Thyroid gland (tissue), 4 donors: Measurements from ENCODE around the gene TLR4. TPM values are rescaled to one million over a fixed set of nuclear protein-coding genes. Genes with fewer than 3 reads are reported as not detected.

Experiments used
- DNase-seq, 2 donors: peaks; one replicate each; pipeline ENCODE4 v3.0.0-alpha.2; 2019
- H3K27ac ChIP-seq, 3 donors: fragments of 200-600 bp; sonication (generic); 1 replicate in 2 of 3; 2 replicates in 1 of 3; pipeline ENCODE4 v1.5.1; 2016 to 2019; ENCODE audit warnings: mild to moderate bottlenecking in 1 of 3, moderate library complexity in 1 of 3
- H3K27me3 ChIP-seq: fragments of 200-600 bp; sonication (generic); one replicate; pipeline ENCODE4 v1.5.1; 2019
- H3K36me3 ChIP-seq, 2 donors: fragments of 200-600 bp; sonication (generic); one replicate each; pipeline ENCODE4 v1.5.1; 2016 to 2019
- H3K4me1 ChIP-seq, 2 donors: fragments of 200-600 bp; sonication (generic); one replicate each; pipeline ENCODE4 v1.5.1; 2017 to 2019
- H3K4me3 ChIP-seq, 3 donors: fragments of 200-600 bp; sonication (generic); replicated peaks in 1 of 3; 1 replicate in 2 of 3; 2 replicates in 1 of 3; pipeline ENCODE4 v1.5.1; 2016; ENCODE audit warnings: mild to moderate bottlenecking in 1 of 3
- H3K9me3 ChIP-seq: fragments of 200-600 bp; sonication (generic); one replicate; pipeline ENCODE4 v1.5.1; 2017
- POLR2A ChIP-seq, 2 donors: fragments of 450-650 bp; IDR thresholded peaks; one replicate each; pipeline ENCODE4 v1.6.1; 2017; ENCODE audit warnings: antibody characterized with exemption in 2 of 2, mild to moderate bottlenecking in 2 of 2, moderate library complexity in 1 of 2
- WGBS, 2 donors: methylation state at CpG; one replicate each; pipeline ENCODE4 v1.1.5; 2017; 5-methylcytosine and 5-hydroxymethylcytosine counted together
- intact Hi-C: fragments of 100-400 bp; cut with DNase I; formaldehyde crosslinking; loops from one replicate; pipeline ENCODE4 v1.15.1; 2023
- total RNA-seq, 4 donors: library from RNA; depleted of rRNA; stranded (reverse); fragments of >200 nt; gene quantifications; one replicate each; pipeline ENCODE4 v1.2.3, GENCODE V29; 2016
- TF ChIP-seq, protein P1 (sequence below), 6 experiments: fragments of 200-600 bp in 3 of 6; fragments of 450-650 bp in 3 of 6; sonication (generic) in 3 of 6; IDR thresholded peaks; one replicate each; pipeline ENCODE4 v1.5.1; 2016 to 2019; ENCODE audit warnings: antibody characterized with exemption in 6 of 6, mild to moderate bottlenecking in 2 of 6, inconsistent platforms in 1 of 6, moderate library complexity in 1 of 6

The TLR4 gene
- total RNA-seq, 4 donors from 2014 or later = 9.8 to 59.0 (median 36.0) TPM

- Histone ChIP-seq H3K27ac (no peak overlapping the region), H3K4me1 (no peaks in the 10 kb centered on the region), H3K27me3 (no peaks in the 10 kb centered on the region), H3K9me3 (no peaks in the 10 kb centered on the region), H3K36me3 (no peaks in the 10 kb centered on the region), H3K4me3 (no peak overlapping the region)
- TF ChIP-seq, protein P1, sequence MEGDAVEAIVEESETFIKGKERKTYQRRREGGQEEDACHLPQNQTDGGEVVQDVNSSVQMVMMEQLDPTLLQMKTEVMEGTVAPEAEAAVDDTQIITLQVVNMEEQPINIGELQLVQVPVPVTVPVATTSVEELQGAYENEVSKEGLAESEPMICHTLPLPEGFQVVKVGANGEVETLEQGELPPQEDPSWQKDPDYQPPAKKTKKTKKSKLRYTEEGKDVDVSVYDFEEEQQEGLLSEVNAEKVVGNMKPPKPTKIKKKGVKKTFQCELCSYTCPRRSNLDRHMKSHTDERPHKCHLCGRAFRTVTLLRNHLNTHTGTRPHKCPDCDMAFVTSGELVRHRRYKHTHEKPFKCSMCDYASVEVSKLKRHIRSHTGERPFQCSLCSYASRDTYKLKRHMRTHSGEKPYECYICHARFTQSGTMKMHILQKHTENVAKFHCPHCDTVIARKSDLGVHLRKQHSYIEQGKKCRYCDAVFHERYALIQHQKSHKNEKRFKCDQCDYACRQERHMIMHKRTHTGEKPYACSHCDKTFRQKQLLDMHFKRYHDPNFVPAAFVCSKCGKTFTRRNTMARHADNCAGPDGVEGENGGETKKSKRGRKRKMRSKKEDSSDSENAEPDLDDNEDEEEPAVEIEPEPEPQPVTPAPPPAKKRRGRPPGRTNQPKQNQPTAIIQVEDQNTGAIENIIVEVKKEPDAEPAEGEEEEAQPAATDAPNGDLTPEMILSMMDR (IDR thresholded peaks at IDR 0.05) = no peak
- TF ChIP-seq POLR2A (IDR thresholded peaks at IDR 0.05) = no peak
- intact Hi-C loops = loop anchor here (10.0 kb wide), 1 partner anchor 62 kb away; no protein-coding TSS in a partner anchor
- WGBS, 2 donors = 88 to 100% methylated on average over 1 of the region's 1 CpG
- no peak for DNase-seq
These were observed 7.2 kb upstream of the TLR4 start for GRCh38 chr9:117697046-117697445.

- Histone ChIP-seq H3K4me1 (peaks cover 3 to 5% of the 10 kb centered on the region in 2 donors), H3K4me3 (peak overlapping the region in 1 of 3 donors; percentile 27), H3K36me3 (no peaks in the 10 kb centered on the region), H3K27ac (peak overlapping the region; percentile 51 to 88 (median 74)), H3K27me3 (no peaks in the 10 kb centered on the region), H3K9me3 (no peaks in the 10 kb centered on the region)
- 79 to 80% methylated on average over 3 of the region's 3 CpGs for WGBS, 2 donors
- intact Hi-C loops = no loop called here
- TF ChIP-seq POLR2A (IDR thresholded peaks at IDR 0.05) = no peak
- no peak for DNase-seq
These were observed 666 bp upstream of the TLR4 start for GRCh38 chr9:117703537-117703936.

GRCh38 chr9:117704597-117704996 lies 394 bp downstream of the TLR4 start:
- H3K36me3 ChIP-seq = no peaks in the 10 kb centered on the region
- peak overlapping the region in 1 of 3 donors; percentile 27 for H3K4me3 ChIP-seq
- intact Hi-C loops = no loop called here
- WGBS, 2 donors = 58% methylated on average over 1 of the region's 1 CpG
- H3K4me1 ChIP-seq = peaks cover 3 to 5% of the 10 kb centered on the region in 2 donors
- H3K27me3 ChIP-seq = no peaks in the 10 kb centered on the region
- no peak for TF ChIP-seq POLR2A (IDR thresholded peaks at IDR 0.05)
- TF ChIP-seq, protein P1 (IDR thresholded peaks at IDR 0.05) = no peak
- DNase-seq = no peak
- H3K27ac ChIP-seq = peak overlapping the region; percentile 51 to 88 (median 74)
- no peaks in the 10 kb centered on the region for H3K9me3 ChIP-seq

DNA sequence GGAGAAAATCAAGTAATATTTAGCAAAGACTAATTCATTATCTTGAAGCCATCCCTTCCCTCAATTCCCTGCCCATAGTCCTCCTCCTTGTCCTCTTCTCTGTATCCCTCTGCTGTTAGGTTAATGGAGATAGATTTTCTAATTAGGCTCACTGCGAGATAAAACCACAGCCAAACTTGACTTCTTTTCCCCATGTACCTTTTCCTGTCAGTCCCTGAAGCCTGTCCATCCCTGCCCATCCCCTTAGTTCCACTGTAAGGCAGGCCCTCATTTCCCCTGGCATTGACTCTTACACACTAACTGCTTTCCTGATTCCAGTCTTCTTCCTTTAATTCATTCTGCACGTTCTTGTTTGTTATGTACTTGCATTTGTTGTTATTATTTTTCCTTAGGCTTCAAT lies 1.2 kb downstream of the TLR4 start:
- no peak for TF ChIP-seq POLR2A (IDR thresholded peaks at IDR 0.05)
- TF ChIP-seq, protein P1 (IDR thresholded peaks at IDR 0.05) = no peak
- DNase-seq = no peak
- no peaks in the 10 kb centered on the region for H3K27me3 ChIP-seq
- 63 to 69% methylated on average over 2 of the region's 2 CpGs for WGBS, 2 donors
- peaks cover 3 to 5% of the 10 kb centered on the region in 2 donors for H3K4me1 ChIP-seq
- H3K9me3 ChIP-seq = no peaks in the 10 kb centered on the region
- intact Hi-C loops = no loop called here
- no peaks in the 10 kb centered on the region for H3K36me3 ChIP-seq
- H3K27ac ChIP-seq = peak overlapping the region in 2 of 3 donors; percentile 74 to 88
- peak overlapping the region in 1 of 3 donors; percentile 27 for H3K4me3 ChIP-seq

GRCh38 chr9:117706421-117707116 lies 2.4 kb downstream of the TLR4 start:
- intact Hi-C loops = no loop called here
- Histone ChIP-seq H3K27ac (no peak overlapping the region), H3K9me3 (no peaks in the 10 kb centered on the region), H3K27me3 (no peaks in the 10 kb centered on the region), H3K36me3 (no peaks in the 10 kb centered on the region), H3K4me3 (peak overlapping the region in 1 of 3 donors; percentile 2), H3K4me1 (peaks cover 3 to 5% of the 10 kb centered on the region in 2 donors)
- TF ChIP-seq POLR2A (IDR thresholded peaks at IDR 0.05) = no peak
- TF ChIP-seq, protein P1 (IDR thresholded peaks at IDR 0.05) = no peak
- 45 to 49% methylated on average over 4 of the region's 4 CpGs for WGBS, 2 donors
- no peak for DNase-seq
